Suppressor macrophage treated with lipopolysaccharide for 1 hour (primary cell): ENCODE measurements around the gene MYO6.
"Not testable (repeated sequence)": the region's sequence is repeated elsewhere in the genome, so short reads cannot be mapped to it uniquely, and the experiment has no call there.

ENCODE experiments used
- DNase-seq, 3 donors: peaks; one replicate each; pipeline ENCODE4 v3.0.0-alpha.2; 2020 to 2022

Gene MYO6

GRCh38 chr6:75748743-75749538, at the start of gene MYO6:
TSS of gene MYO6 (plus strand) at chr6:75749239. CDS start at chr6:75817548, 68,309 bp downstream.
- DNase-seq: peak; percentile 52 to 86 (median 70)

GRCh38 chr6:75708334-75708733, 40.7 kb upstream of the MYO6 start:
- DNase-seq: not testable (repeated sequence)

GRCh38 chr6:75711173-75711572, 37.9 kb upstream of the MYO6 start:
- no peak for DNase-seq

GRCh38 chr6:75719133-75719532, 29.9 kb upstream of the MYO6 start:
- DNase-seq: no peak

- no peak for DNase-seq
These were observed 25.7 kb upstream of the MYO6 start for GRCh38 chr6:75723382-75723781.

- DNase-seq: no peak
These were observed 21.8 kb upstream of the MYO6 start for GRCh38 chr6:75727206-75727605.

GRCh38 chr6:75731029-75731428, 18.0 kb upstream of the MYO6 start:
- DNase-seq: not testable (repeated sequence)

GRCh38 chr6:75735491-75736186, 13.4 kb upstream of the MYO6 start:
- peak in 2 of 3 donors; percentile 33 to 53 for DNase-seq

- no peak for DNase-seq
These were observed 5.1 kb upstream of the MYO6 start for GRCh38 chr6:75743971-75744370.

- no peak for DNase-seq
These were observed 3.6 kb upstream of the MYO6 start for GRCh38 chr6:75745404-75745803.

- no peak for DNase-seq
These were observed 2.8 kb upstream of the MYO6 start for GRCh38 chr6:75746221-75746620.

GRCh38 chr6:75747152-75747992, 1.7 kb upstream of the MYO6 start:
- DNase-seq: peak; percentile 36 to 65 (median 61)

- peak in 2 of 3 donors; percentile 40 to 42 for DNase-seq
These were observed 866 bp upstream of the MYO6 start for GRCh38 chr6:75748003-75748742.

GRCh38 chr6:75751443-75751842, 2.4 kb downstream of the MYO6 start:
- no peak for DNase-seq

- no peak for DNase-seq
These were observed 3.3 kb downstream of the MYO6 start for GRCh38 chr6:75752365-75752764.

GRCh38 chr6:75755704-75756103, 6.7 kb downstream of the MYO6 start:
- DNase-seq: no peak

GRCh38 chr6:75757295-75757694, 8.3 kb downstream of the MYO6 start:
- no peak for DNase-seq

GRCh38 chr6:75758061-75758460, 9.0 kb downstream of the MYO6 start:
- no peak for DNase-seq

- DNase-seq: no peak
These were observed 10.2 kb downstream of the MYO6 start for GRCh38 chr6:75759207-75759606.

GRCh38 chr6:75760320-75760719, 11.3 kb downstream of the MYO6 start:
- no peak for DNase-seq

GRCh38 chr6:75761489-75761888, 12.4 kb downstream of the MYO6 start:
- no peak for DNase-seq

GRCh38 chr6:75762063-75762462, 13.0 kb downstream of the MYO6 start:
- DNase-seq: no peak

GRCh38 chr6:75766387-75766786, 17.3 kb downstream of the MYO6 start:
- DNase-seq: no peak
